Measurements from ENCODE around the gene NMUR2. TPM values are rescaled to one million over a fixed set of nuclear protein-coding genes. Genes with fewer than 3 reads are reported as not detected.

NMUR2 gene
- total and polyA plus RNA-seq, 5 donors from 2014 or later, result not detected

- DNase-seq, result peak in 2 of 3 donors; percentile 2 to 43
- no peak overlapping the region for H3K27ac Mint-ChIP-seq
Observed at GRCh38 chr5:152349683-152350526, 55.2 kb downstream of the NMUR2 start.

More at GRCh38 chr5:152349683-152350526, 55.2 kb downstream of the NMUR2 start:
- Mint-ChIP-seq H3K9me3 (peaks cover 0 to 5% (median 0%) of the 10 kb centered on the region in 7 donors), H3K4me3 (no peak overlapping the region), H3K36me3 (no peaks in the 10 kb centered on the region), H3K27me3 (no peaks in the 10 kb centered on the region), H3K4me1 (no peaks in the 10 kb centered on the region)
- H3K36me3 ChIP-seq (ENCODE audit: control insufficient read depth, insufficient read depth, low read length), result no peaks in the 10 kb centered on the region
- no peak for ATAC-seq (ENCODE audit: low read depth in 2 of 2)
- no peaks in the 10 kb centered on the region for H3K9me3 ChIP-seq (ENCODE audit: control insufficient read depth in 2 of 2, low read length in 2 of 2)
- no peak overlapping the region for H3K27ac ChIP-seq (ENCODE audit: insufficient read depth, low read length, poor library complexity, severe bottlenecking)
- H3K4me1 ChIP-seq (ENCODE audit: control insufficient read depth, insufficient read depth, low read length, poor library complexity, severe bottlenecking), result no peaks in the 10 kb centered on the region
- no peak overlapping the region for H3K4me3 ChIP-seq (ENCODE audit: low read depth, low read length)
- no peaks in the 10 kb centered on the region for H3K27me3 ChIP-seq (ENCODE audit: control insufficient read depth, insufficient read depth, low read length)
